Stimulated activated CD8-positive, alpha-beta memory T cell treated with anti-CD3 and anti-CD28 coated beads, Interleukin-7, amount 100 ng/mL, for 24 hours (primary cell): ENCODE data around the gene AP4E1.
"Not testable (repeated sequence)": the region's sequence is repeated elsewhere in the genome, so short reads cannot be mapped to it uniquely, and the experiment has no call there.

Experiments
- DNase-seq: peaks from one replicate; pipeline ENCODE4 v3.0.0-alpha.2; 2020; ENCODE audit warnings: low read depth

AP4E1 gene

DNA sequence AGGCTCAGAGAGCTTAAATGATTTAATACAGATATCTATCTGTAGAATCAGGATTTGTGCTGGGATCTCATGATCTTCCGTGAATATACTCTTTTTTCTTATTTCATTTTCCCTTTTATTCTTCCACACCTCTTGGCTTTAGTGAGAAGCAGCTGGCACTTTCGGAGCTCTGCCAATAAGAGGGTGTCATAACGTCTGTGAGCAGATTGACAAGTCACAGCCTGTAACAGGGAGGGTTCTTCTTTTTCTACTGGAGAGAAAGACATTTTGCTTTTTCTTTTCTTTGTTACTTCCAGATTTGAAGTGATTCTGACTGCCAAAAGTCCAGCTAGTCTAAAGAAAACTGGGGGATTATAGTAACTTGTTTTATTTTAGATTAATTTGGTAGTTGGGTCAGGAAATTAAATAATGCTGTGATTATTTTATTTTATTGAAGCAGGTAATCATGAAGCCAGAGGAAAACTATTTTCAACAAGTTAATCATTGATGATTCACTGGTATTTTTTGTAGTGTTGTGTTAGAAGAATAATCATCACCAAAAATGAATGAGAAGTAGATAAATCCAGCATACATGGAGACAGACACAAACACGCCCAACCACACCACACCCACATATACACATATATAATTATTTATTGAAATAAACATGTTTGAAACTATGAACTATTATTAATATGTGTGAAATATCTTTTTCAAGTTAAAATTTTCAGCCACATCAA is 116.4 kb downstream of the AP4E1 start:
- DNase-seq: no peak

DNA sequence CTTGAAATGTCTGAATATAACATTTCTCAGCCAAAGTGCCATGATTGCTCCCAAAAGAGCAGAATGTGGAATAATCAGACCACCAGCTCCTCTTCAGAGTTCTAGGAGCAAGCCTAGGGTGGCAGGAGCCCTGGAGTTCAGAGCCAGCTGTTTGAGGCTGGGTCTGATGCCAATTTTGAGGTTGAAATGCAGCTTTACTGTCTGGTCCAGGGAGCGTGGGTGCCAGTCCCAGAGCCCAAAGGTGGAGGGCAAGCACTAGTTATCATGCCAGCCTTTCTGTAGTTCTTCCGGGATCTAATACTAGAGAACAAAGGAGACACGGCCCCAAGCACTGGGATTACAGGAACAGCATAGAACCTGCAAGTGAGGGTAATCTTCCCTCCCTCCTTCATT is 117.0 kb downstream of the AP4E1 start:
- no peak for DNase-seq

DNA sequence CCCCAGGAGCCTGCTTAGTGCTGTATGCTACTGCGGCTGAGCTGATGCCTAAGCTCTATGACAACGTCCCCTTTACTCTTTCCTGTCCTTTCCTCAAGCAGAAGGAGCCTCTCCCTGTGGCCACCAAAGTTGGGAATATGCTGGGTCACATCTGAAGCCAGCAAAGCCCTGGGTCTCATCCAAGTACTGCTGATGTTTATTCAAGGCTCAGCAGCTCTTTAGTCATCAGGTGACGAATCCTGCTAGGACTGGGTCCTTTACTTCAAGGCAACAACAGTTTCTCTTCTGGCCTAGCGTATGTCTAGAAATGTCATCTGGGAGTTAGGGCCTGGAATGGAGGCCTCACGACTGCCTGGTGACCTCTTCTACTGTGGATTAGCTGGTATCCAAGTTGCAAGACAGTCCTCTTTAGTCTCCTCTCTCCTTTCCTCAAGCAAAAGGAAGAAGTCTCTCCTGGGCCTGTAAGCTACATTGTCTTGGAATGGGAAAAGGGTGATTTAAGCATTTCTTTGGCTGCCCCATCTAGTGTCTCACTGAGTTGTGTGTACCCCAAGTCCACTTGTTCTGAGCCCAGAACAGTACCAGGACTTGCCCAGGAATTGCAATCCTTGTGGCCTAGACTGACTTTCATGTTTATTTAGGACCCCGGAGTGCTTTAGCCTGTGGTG is 122.3 kb downstream of the AP4E1 start:
- no peak for DNase-seq

DNA sequence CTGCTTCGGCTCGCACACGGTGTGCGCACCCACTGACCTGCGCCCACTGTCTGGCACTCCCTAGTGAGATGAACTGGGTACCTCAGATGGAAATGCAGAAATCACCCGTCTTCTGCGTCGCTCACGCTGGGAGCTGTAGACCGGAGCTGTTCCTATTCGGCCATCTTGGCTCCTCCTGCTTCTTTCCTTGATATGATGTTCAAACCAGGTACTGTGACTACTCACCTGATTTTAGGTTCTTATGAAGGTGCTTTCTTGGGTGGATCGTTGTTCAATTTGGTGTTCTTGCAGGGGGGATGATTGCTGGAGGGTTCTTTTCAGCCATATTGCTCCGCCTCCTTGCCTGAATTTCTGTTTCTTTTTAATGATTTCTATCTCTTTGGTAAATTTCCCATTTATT is 129.0 kb downstream of the AP4E1 start:
- not testable (repeated sequence) for DNase-seq

- DNase-seq: no peak
Observed at GRCh38 chr15:51038162-51038973, 129.9 kb downstream of the AP4E1 start.

- DNase-seq: no peak
Observed at GRCh38 chr15:51038974-51039319, 130.5 kb downstream of the AP4E1 start.

DNA sequence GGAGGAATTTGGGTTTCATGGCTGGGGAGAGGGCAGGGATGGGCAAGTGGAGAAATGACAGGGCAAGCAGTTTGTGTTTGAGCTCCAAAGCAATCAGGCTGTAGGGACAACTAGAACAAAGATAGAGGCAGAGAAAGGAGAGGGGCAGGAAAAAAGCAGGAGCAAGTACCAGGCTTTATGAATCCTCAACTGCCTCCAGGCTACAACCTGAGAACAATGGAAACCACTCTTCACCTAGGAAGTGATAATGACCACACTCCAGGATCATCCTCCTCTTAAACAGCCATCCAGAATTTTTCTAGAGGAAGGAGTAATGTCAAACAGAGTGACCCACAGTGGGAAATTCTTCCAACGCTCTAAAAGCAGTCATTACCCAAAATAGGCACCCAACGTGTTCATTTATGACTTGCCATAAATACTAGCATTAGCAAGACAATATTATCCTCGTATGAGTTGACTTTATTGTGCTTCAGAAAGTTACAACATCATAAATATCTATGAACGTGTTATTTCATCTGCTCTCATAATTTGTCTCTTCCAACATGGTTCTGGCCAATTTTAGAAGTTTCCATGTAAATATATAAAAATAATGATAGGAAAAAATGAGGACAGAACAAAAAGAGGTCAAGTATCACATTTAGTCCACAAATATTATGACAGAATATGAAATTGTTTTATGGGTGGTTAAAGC is 135.7 kb downstream of the AP4E1 start:
- no peak for DNase-seq

- DNase-seq: no peak
Observed at GRCh38 chr15:51046016-51046415, 137.5 kb downstream of the AP4E1 start.

GRCh38 chr15:51046799-51047449 is 138.4 kb downstream of the AP4E1 start:
- DNase-seq: no peak

GRCh38 chr15:51048308-51048707 is 139.8 kb downstream of the AP4E1 start:
- DNase-seq: no peak

- DNase-seq: no peak
Observed at GRCh38 chr15:51049081-51049480, 140.6 kb downstream of the AP4E1 start.

DNA sequence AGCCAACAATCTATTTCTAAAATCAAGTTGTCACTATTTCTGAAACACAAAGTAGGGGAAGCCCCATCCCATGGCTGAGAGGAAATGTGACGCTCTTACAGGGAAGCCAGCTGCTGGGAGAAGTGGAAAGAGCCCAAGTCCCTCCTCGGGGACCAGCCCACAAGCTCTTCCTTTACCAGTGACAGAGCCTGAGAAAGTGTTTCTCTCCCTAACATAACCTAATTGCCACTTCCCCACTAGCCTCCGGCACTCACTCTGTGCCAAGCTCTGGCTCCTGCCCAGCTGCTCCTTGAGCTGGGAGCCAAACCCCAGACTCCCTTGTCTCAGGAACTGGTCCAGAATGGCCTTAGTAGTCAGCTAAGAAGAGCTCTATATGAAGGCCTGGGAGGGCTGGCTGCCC is 143.3 kb downstream of the AP4E1 start:
- DNase-seq: no peak

- no peak for DNase-seq
Observed at GRCh38 chr15:51053571-51053970, 145.1 kb downstream of the AP4E1 start.

DNA sequence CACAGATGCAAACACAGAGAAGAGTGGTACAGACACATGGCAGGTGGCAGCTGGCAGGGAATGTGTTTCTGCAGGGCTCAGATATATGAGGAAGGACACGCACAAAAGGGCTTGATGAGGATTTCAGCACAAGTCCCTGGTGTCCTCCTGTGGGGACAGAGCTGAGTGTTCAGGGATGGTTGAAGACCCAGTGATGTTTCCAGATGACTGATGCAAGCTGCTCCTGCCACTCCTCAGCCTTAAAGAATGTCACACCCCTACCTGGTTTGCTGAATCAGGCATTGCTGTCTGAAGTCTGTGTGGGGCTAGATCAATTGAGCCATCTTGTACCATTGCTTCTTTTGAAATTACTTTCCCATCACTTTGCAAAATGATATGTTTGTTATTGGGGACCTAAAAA is 146.1 kb downstream of the AP4E1 start:
- no peak for DNase-seq
